GM20000 (cell line): ENCODE data around the gene CNOT2.

Source experiments
- DNase-seq: peaks from one replicate; pipeline ENCODE4 v3.0.0; 2012; ENCODE audit warnings: low spot score
- CTCF ChIP-seq: IDR thresholded peaks from 2 replicates; pipeline ENCODE4 v1.5.1; 2012; ENCODE audit warnings: mild to moderate bottlenecking, control low read depth; ENCODE audit errors: extremely low read depth, missing control alignments

The CNOT2 gene

GRCh38 chr12:70321191-70321590 is 78.0 kb downstream of the CNOT2 start:
- no peak for TF ChIP-seq CTCF
- DNase-seq: no peak

- no peak for TF ChIP-seq CTCF
Observed at GRCh38 chr12:70327541-70327940, 84.3 kb downstream of the CNOT2 start.

GRCh38 chr12:70329728-70330127 is 86.5 kb downstream of the CNOT2 start:
- no peak for TF ChIP-seq CTCF
- DNase-seq: no peak

More at GRCh38 chr12:70327541-70327940, 84.3 kb downstream of the CNOT2 start:
- DNase-seq: no peak

DNA sequence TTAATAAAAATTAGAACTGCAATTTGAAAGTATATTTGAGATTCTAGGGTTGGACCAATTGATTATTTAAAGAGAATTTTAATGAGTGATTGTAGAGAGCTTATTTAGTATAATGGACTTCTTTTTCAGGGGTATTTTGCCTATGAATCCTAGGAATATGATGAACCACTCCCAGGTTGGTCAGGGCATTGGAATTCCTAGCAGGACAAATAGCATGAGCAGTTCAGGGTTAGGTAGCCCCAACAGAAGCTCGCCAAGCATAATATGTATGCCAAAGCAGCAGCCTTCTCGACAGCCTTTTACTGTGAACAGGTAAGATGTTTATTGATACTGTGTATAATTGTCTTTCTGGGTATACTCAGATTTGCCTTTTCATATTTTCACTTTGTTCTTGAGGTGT is 86.9 kb downstream of the CNOT2 start:
- no peak for DNase-seq
- no peak for TF ChIP-seq CTCF

GRCh38 chr12:70332236-70332635 is 89.0 kb downstream of the CNOT2 start:
- no peak for TF ChIP-seq CTCF

DNA sequence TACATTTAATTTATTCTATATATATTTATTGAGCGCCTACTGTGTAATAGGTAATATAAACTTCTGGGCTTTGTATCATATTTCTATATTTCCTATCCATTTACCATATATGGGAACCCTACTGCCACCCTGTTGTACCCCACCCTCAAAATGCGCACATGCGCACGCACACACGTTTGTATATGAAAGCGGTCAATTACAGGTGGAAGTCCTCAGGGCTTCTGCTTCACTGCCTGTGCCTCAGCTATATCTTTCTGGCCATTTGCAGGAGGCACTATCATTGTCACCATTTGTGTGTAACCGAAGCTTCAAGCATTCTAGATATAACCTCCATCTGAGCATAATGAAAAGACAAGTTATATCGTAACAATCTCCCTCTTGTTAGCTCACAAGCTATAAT is 91.5 kb downstream of the CNOT2 start:
- no peak for TF ChIP-seq CTCF

More at GRCh38 chr12:70332236-70332635, 89.0 kb downstream of the CNOT2 start:
- DNase-seq: no peak

DNA sequence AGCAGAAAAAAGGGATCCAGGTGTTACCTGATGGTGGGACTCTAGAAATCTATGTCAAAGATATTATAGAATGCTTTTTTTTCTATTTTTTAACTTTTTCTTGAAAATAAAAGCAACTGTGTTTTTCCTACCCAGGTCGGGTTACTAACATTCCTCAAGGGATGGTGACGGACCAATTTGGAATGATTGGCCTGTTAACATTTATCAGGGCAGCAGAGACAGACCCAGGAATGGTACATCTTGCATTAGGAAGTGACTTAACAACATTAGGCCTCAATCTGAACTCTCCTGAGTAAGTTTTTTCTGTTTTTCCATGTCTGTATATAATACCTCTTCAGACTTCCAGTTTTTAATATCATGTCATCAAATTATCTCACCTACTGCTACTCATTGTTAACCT is 95.3 kb downstream of the CNOT2 start:
- no peak for TF ChIP-seq CTCF
- no peak for DNase-seq

More for the DNA sequence above, 91.5 kb downstream of the CNOT2 start:
- no peak for DNase-seq
